Breast epithelium (tissue), 4 donors: ENCODE measurements around the gene AACS. TPM values are rescaled to one million over a fixed set of nuclear protein-coding genes. Genes with fewer than 3 reads are reported as not detected.

Source experiments
- DNase-seq, 2 donors: peaks; one replicate each; pipeline ENCODE4 v3.0.0-alpha.2; 2019; ENCODE audit warnings: low spot score in 2 of 2
- H3K27ac ChIP-seq, 2 donors: fragments of 200-600 bp; sonication (generic) in 1 of 2; one replicate each; pipeline ENCODE4 v1.5.1; 2016 to 2019; ENCODE audit warnings: mild to moderate bottlenecking in 1 of 2
- H3K27me3 ChIP-seq, 2 donors: fragments of 200-600 bp; sonication (generic) in 1 of 2; one replicate each; pipeline versions ENCODE4 v1.5.1 to v1.6.0; 2017 to 2019; ENCODE audit warnings: control low read depth in 1 of 2, mild to moderate bottlenecking in 1 of 2
- H3K36me3 ChIP-seq: fragments of 200-600 bp; one replicate; pipeline ENCODE4 v1.5.1; 2019
- H3K4me1 ChIP-seq, 2 donors: fragments of 200-600 bp; sonication (generic); one replicate each; pipeline ENCODE4 v1.5.1; 2016 to 2019; ENCODE audit warnings: control low read depth in 1 of 2
- H3K4me3 ChIP-seq, 3 donors: fragments of 200-600 bp; sonication (generic); 1 replicate in 2 of 3; 2 replicates in 1 of 3; pipeline ENCODE4 v1.5.1; 2016 to 2019; ENCODE audit warnings: mild to moderate bottlenecking in 3 of 3, moderate library complexity in 2 of 3
- H3K9me3 ChIP-seq, 2 donors: fragments of 200-600 bp; sonication (generic) in 1 of 2; one replicate each; pipeline ENCODE4 v1.5.1; 2016 to 2019; ENCODE audit warnings: control low read depth in 1 of 2
- CTCF ChIP-seq, 3 donors: fragments of 450-650 bp; IDR thresholded peaks; one replicate each; pipeline ENCODE4 v1.5.1; 2016 to 2017; ENCODE audit warnings: antibody characterized with exemption in 3 of 3, mild to moderate bottlenecking in 3 of 3, moderate library complexity in 3 of 3
- POLR2A ChIP-seq: fragments of 450-650 bp; IDR thresholded peaks from one replicate; pipeline ENCODE4 v1.6.1; 2016; ENCODE audit warnings: antibody characterized with exemption, mild to moderate bottlenecking, moderate library complexity
- POLR2AphosphoS5 ChIP-seq, 3 donors: sonication (generic); formaldehyde crosslinking; IDR thresholded peaks; one replicate each; pipeline ENCODE4 v1.6.1; 2017; ENCODE audit warnings: antibody characterized with exemption in 3 of 3
- intact Hi-C: fragments of 100-400 bp; cut with DNase I; formaldehyde crosslinking; loops from one replicate; pipeline ENCODE4 v1.15.1; 2023; ENCODE audit warnings: low total_unique reads
- total RNA-seq, 3 donors: library from RNA; depleted of rRNA; stranded (reverse); fragments of >200 nt; gene quantifications; one replicate each; pipeline ENCODE4 v1.1.0, GENCODE V29; 2016

AACS gene
- total RNA-seq, 3 donors from 2014 or later, result 28.8 to 79.0 (median 33.7) TPM

GRCh38 chr12:125091401-125091800, 26.2 kb downstream of the AACS start:
- no peaks in the 10 kb centered on the region for H3K9me3 ChIP-seq
- intact Hi-C loops, result no loop called here
- TF ChIP-seq CTCF (IDR thresholded peaks at IDR 0.05) (no peak), POLR2AphosphoS5 (IDR thresholded peaks at IDR 0.05) (no peak), POLR2A (no peak)
- no peaks in the 10 kb centered on the region for H3K36me3 ChIP-seq
- no peaks in the 10 kb centered on the region for H3K4me1 ChIP-seq
- H3K27ac ChIP-seq, result no peak overlapping the region
- no peaks in the 10 kb centered on the region for H3K27me3 ChIP-seq
- no peak for DNase-seq
- H3K4me3 ChIP-seq, result no peak overlapping the region

DNA sequence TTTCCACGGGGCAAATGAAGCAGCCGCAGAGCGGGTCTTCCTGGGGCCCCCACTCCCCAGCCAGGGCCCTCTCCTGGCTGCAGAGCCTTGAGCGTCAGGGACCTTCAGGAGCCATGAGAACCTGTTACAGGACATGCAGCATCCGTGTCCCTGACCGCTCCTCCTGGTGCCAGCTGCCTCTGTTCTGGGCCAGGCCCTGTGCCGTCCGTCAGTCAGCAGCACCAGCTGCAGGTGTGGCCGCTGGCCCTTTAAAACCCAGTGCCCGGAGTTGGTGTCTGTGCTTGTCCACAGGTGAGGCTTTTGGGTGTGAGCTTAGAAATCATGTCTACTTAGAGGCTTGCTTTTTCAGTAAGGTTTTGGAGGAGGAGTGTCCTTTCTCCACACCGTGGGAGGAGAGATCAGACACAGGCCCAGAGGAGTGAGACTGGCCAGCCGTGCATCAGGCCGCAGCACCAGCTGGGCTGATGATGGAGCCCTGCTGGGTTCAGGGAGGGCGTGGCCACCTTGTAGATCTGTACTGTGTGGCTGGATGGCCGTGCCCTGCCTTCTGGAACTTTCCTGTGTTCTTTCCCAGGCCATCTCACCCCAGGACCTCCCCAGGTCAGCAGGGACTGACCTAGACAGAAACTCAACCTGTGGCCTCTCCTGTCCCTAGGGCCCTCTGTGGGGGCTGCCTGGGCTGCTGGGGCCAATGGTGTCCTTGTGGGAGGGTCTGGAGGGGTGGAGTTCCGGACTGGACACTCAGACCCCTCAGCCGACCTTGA, 27.1 kb downstream of the AACS start:
- no peaks in the 10 kb centered on the region for H3K9me3 ChIP-seq
- DNase-seq, result no peak
- H3K4me3 ChIP-seq, result no peak overlapping the region
- no peaks in the 10 kb centered on the region for H3K27me3 ChIP-seq
- no peaks in the 10 kb centered on the region for H3K4me1 ChIP-seq
- intact Hi-C loops, result no loop called here
- no peak for TF ChIP-seq POLR2A
- no peak for TF ChIP-seq POLR2AphosphoS5 (IDR thresholded peaks at IDR 0.05)
- no peak for TF ChIP-seq CTCF (IDR thresholded peaks at IDR 0.05)
- no peak overlapping the region for H3K27ac ChIP-seq
- H3K36me3 ChIP-seq, result no peaks in the 10 kb centered on the region

GRCh38 chr12:125092872-125093680, 27.8 kb downstream of the AACS start:
- Histone ChIP-seq H3K36me3 (no peaks in the 10 kb centered on the region), H3K27me3 (no peaks in the 10 kb centered on the region), H3K9me3 (no peaks in the 10 kb centered on the region), H3K27ac (no peak overlapping the region), H3K4me1 (no peaks in the 10 kb centered on the region), H3K4me3 (no peak overlapping the region)
- no peak for TF ChIP-seq POLR2AphosphoS5 (IDR thresholded peaks at IDR 0.05)
- TF ChIP-seq CTCF (IDR thresholded peaks at IDR 0.05), result no peak
- TF ChIP-seq POLR2A, result no peak
- intact Hi-C loops, result no loop called here
- DNase-seq, result no peak

DNA sequence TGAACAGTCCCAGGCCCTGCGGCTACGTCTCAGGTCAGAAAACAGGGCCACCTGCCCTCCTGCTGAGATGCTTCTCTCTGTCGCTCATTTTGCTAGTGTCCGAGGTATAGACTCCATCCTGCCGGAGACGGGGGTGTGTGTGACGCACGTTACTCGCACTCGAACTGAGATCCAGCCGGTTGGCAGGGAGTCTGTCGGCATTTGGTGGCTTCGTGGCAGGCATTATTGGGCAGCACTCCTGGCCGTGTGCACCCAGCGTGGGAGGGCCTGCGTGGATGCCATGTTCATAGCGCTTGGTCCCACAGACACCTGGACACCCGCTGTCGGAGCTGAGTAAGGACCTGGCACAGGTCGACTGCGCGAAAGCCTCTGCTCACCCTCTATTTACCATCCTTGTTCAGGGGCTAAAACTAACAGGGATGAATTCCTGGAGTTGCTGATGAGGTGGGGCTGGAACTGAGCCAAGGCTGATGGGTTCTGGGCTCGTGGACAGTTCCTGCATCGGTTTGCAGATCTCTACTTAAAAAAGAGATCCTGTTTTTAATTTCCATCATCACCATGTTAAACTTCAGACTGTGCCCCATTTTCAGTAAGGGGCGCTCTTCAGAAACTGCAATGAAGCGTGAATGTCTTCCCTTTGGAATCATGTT, 28.6 kb downstream of the AACS start:
- no peaks in the 10 kb centered on the region for H3K36me3 ChIP-seq
- H3K27me3 ChIP-seq, result no peaks in the 10 kb centered on the region
- no peak overlapping the region for H3K27ac ChIP-seq

More for the DNA sequence above, 28.6 kb downstream of the AACS start:
- DNase-seq, result no peak
- no peaks in the 10 kb centered on the region for H3K4me1 ChIP-seq
- intact Hi-C loops, result no loop called here
- H3K9me3 ChIP-seq, result no peaks in the 10 kb centered on the region
- H3K4me3 ChIP-seq, result no peak overlapping the region
- TF ChIP-seq POLR2AphosphoS5 (IDR thresholded peaks at IDR 0.05), result no peak
- TF ChIP-seq CTCF (IDR thresholded peaks at IDR 0.05), result no peak
- TF ChIP-seq POLR2A, result no peak
